Measurements from ENCODE around the gene DENND11. TPM values are rescaled to one million over a fixed set of nuclear protein-coding genes. Genes with fewer than 3 reads are reported as not detected.

The DENND11 gene
- total RNA-seq, 1 donor from 2014 or later, result 21.1 TPM

DNA sequence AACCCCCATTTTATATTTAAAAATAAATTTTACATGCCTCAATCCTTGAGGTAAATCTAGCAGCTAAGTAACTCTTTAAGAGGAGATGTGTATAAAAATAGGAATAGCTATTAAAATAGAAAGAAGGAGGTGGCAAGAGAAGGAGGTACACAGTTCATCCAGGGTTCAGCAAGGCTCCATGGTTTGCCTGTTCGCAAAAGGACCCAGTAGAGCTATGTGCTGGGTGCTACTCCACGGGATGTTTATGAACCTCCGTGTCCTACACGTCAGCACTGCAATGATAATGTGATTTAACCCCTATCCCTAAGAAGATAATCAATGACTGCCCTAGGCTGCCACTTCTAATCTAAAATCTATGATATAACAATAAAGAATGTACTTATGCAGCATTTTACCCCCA lies 926 bp upstream of the DENND11 start:
- H3K27ac ChIP-seq, result no peak overlapping the region
- H3K4me3 ChIP-seq, result peak overlapping the region; percentile 87 to 97
- TF ChIP-seq POLR2A (IDR thresholded peaks at IDR 0.05), result no peak
- no peak for TF ChIP-seq POLR2AphosphoS5 (IDR thresholded peaks at IDR 0.05; ENCODE audit: insufficient read depth in 1 of 2, low read depth in 1 of 2)
- TF ChIP-seq, protein P1, sequence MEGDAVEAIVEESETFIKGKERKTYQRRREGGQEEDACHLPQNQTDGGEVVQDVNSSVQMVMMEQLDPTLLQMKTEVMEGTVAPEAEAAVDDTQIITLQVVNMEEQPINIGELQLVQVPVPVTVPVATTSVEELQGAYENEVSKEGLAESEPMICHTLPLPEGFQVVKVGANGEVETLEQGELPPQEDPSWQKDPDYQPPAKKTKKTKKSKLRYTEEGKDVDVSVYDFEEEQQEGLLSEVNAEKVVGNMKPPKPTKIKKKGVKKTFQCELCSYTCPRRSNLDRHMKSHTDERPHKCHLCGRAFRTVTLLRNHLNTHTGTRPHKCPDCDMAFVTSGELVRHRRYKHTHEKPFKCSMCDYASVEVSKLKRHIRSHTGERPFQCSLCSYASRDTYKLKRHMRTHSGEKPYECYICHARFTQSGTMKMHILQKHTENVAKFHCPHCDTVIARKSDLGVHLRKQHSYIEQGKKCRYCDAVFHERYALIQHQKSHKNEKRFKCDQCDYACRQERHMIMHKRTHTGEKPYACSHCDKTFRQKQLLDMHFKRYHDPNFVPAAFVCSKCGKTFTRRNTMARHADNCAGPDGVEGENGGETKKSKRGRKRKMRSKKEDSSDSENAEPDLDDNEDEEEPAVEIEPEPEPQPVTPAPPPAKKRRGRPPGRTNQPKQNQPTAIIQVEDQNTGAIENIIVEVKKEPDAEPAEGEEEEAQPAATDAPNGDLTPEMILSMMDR (IDR thresholded peaks at IDR 0.05), result no peak
- no peaks in the 10 kb centered on the region for H3K27me3 ChIP-seq
- H3K4me1 ChIP-seq, result peaks cover 37% of the 10 kb centered on the region
- no peaks in the 10 kb centered on the region for H3K9me3 ChIP-seq
- intact Hi-C loops (cut with DNase I), result no loop called here
- H3K36me3 ChIP-seq, result no peaks in the 10 kb centered on the region
- DNase-seq (ENCODE audit: extremely low spot score in 2 of 2), result no peak

DNA sequence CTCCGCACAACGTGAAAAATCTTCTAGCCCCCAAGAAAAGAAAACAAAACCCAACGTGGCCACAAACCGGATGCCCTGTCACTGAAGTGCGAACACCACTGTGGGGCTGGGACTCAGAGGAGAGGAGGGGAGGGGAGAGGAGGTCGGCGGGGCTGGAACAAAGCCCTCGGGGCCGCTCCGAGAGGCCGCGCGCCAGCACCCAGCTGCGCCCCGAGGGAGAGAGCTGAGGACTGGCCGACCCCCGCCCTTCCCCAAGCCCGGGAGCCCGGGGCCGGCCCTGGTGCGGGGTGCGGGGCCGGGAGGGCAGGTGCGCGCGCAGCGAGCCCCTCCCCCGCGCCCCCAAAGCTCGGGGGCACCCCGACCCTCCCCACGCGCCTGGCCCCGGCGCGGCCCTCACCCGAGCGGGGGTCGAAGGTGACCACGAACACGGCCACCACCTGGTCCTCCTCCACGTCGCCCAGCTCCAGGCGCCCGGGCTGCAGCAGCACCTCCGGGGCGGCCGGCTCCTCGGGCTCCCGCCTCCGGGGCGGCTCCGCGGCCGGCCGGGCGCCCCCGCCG lies 398 bp downstream of the DENND11 start:
- H3K4me3 ChIP-seq, result peak overlapping the region; percentile 87 to 97
- H3K27me3 ChIP-seq, result no peaks in the 10 kb centered on the region
- H3K9me3 ChIP-seq, result no peaks in the 10 kb centered on the region
- no peak for TF ChIP-seq POLR2A (IDR thresholded peaks at IDR 0.05)
- TF ChIP-seq, protein P1 (IDR thresholded peaks at IDR 0.05), result no peak
- no peak for TF ChIP-seq POLR2AphosphoS5 (IDR thresholded peaks at IDR 0.05; ENCODE audit: insufficient read depth in 1 of 2, low read depth in 1 of 2)
- H3K27ac ChIP-seq, result peak overlapping the region; percentile 89
- no peaks in the 10 kb centered on the region for H3K36me3 ChIP-seq
- no peak for DNase-seq (ENCODE audit: extremely low spot score in 2 of 2)
- H3K4me1 ChIP-seq, result peaks cover 41% of the 10 kb centered on the region
- intact Hi-C loops (cut with DNase I), result no loop called here

DNA sequence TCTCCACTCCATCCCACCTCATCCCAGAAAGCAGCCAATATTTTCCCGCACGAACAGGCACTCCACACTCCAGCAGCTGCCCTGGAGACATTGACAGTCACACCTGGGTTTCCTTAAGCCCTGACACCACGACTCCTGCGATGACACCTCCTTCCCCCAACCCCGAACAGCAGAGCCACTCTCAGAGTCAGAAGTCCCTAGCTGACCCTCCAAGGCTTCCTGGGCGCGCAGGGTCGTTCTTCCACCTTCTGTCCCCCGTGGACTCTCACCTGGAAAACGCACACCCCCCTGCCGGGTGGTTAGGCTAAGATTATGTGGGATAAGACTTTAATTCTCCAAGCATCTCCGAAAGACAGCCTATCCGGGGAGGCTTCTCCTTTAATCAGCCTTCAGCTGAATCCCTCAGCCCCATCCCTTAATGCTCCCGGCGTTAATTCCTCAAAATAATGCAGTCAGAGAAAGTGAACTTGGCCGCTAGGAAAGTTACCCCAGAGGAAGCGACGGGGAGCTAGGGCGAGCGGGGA lies 1.1 kb downstream of the DENND11 start:
- H3K27me3 ChIP-seq, result no peaks in the 10 kb centered on the region
- peaks cover 41% of the 10 kb centered on the region for H3K4me1 ChIP-seq
- H3K4me3 ChIP-seq, result peak overlapping the region; percentile 87 to 97
- no peak for DNase-seq (ENCODE audit: extremely low spot score in 2 of 2)
- no peaks in the 10 kb centered on the region for H3K9me3 ChIP-seq
- intact Hi-C loops (cut with DNase I), result no loop called here
- peak overlapping the region; percentile 89 for H3K27ac ChIP-seq
- TF ChIP-seq POLR2AphosphoS5 (IDR thresholded peaks at IDR 0.05; ENCODE audit: insufficient read depth in 1 of 2, low read depth in 1 of 2) (no peak), POLR2A (IDR thresholded peaks at IDR 0.05) (no peak)
- TF ChIP-seq, protein P1 (IDR thresholded peaks at IDR 0.05), result no peak
- no peaks in the 10 kb centered on the region for H3K36me3 ChIP-seq

GRCh38 chr7:141700296-141700847 lies 1.6 kb downstream of the DENND11 start:
- H3K4me1 ChIP-seq, result peaks cover 41% of the 10 kb centered on the region
- no peaks in the 10 kb centered on the region for H3K9me3 ChIP-seq
- H3K27ac ChIP-seq, result peak overlapping the region; percentile 89
- no peaks in the 10 kb centered on the region for H3K36me3 ChIP-seq
- H3K27me3 ChIP-seq, result no peaks in the 10 kb centered on the region
- intact Hi-C loops (cut with DNase I), result no loop called here
- TF ChIP-seq, protein P1 (IDR thresholded peaks at IDR 0.05), result no peak
- TF ChIP-seq POLR2A (IDR thresholded peaks at IDR 0.05), result no peak
- no peak for DNase-seq (ENCODE audit: extremely low spot score in 2 of 2)
- H3K4me3 ChIP-seq, result peak overlapping the region; percentile 87 to 97

DNA sequence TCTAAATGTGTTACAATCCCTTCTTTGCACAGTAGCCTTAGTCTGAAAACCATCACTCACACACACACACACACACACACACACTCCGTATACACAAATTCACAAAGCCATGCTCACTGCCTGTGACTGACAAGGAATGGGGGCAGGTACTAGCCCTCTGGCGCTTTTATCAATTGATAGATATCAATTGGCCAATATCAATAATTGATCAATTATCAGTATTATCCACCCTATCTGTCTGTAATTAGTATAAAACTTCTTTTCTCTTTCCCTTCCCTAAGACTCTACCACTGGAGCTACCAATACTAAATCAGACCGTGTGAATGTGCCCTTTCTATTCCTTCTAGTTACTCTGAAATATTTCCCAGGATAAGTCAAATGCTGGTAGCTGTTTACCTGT lies 2.1 kb downstream of the DENND11 start:
- no peak for TF ChIP-seq POLR2AphosphoS5 (IDR thresholded peaks at IDR 0.05; ENCODE audit: insufficient read depth in 1 of 2, low read depth in 1 of 2)
- TF ChIP-seq, protein P1 (IDR thresholded peaks at IDR 0.05), result no peak
- no peak for TF ChIP-seq POLR2A (IDR thresholded peaks at IDR 0.05)
- no peak overlapping the region for H3K27ac ChIP-seq
- intact Hi-C loops (cut with DNase I), result no loop called here

More for the DNA sequence above, 2.1 kb downstream of the DENND11 start:
- DNase-seq (ENCODE audit: extremely low spot score in 2 of 2), result no peak
- Histone ChIP-seq H3K36me3 (no peaks in the 10 kb centered on the region), H3K9me3 (no peaks in the 10 kb centered on the region), H3K4me1 (peaks cover 41% of the 10 kb centered on the region), H3K27me3 (no peaks in the 10 kb centered on the region), H3K4me3 (no peak overlapping the region)
